Right ventricle myocardium superior (tissue), 1 donor: ENCODE results near the gene CPSF4. TPM values are rescaled to one million over a fixed set of nuclear protein-coding genes. Genes with fewer than 3 reads are reported as not detected.
"Not testable (repeated sequence)": the region's sequence is repeated elsewhere in the genome, so short reads cannot be mapped to it uniquely, and the experiment has no call there.

Experiments used
- ATAC-seq: fragments of 200-7000 bp; cut with Tn5 transposase; one replicate; pipeline ENCODE4 v1.9.1; 2020; ENCODE audit warnings: mild to moderate bottlenecking; ENCODE audit not compliant: poor library complexity
- DNase-seq: peaks from one replicate; pipeline ENCODE4 v3.0.0-alpha.2; 2020
- intact Hi-C: fragments of 100-400 bp; cut with DNase I; formaldehyde crosslinking; loops from one replicate; pipeline ENCODE4 v1.11.2; 2022
- total RNA-seq: library from RNA; stranded (reverse); fragmentation: NEBNext Ultra II Directional; extraction: Animal tissue kit (Norgen Biotek cat#: 25700); gene quantifications from one replicate; pipeline ENCODE4 v1.2.1, GENCODE V29; 2021
- donor health status: DM: no; HTN: yes; CAD: no; lungs with severe emphysema.

CPSF4 gene
- total RNA-seq, 1 donor from 2014 or later: 19.9 TPM

- DNase-seq (no peak), ATAC-seq (no peak)
- intact Hi-C loops: loop anchor here (5.0 kb wide), 1 partner anchor 33 kb away; the partner anchor contains the start of gene ARPC1B
These were observed 33.8 kb upstream of the CPSF4 start for GRCh38 chr7:99404977-99405320.

DNA sequence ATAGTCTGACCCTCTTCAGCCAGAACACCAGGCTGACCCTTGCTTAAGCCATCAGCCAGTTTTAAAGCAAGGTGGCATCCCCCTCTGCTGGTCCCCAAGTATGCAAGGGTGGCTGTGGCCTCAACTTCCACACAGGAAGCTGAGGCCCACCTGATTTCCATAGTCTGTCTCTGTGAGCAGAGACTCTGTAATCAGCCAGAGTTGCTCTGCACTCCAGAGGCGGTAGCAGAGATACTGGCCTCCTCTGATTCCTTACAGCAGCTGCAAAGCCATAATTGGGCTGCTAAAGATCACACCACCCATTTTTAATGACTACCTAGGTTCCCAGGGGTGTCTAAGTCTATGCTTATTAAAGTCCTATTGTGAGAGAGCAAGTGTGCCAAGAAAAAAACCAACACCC is 32.2 kb upstream of the CPSF4 start:
- DNase-seq: no peak
- intact Hi-C loops: loop anchor here (5.0 kb wide), 1 partner anchor 34 kb away; the partner anchor contains the start of gene ARPC1B
- ATAC-seq: no peak

GRCh38 chr7:99407872-99408378 is 30.8 kb upstream of the CPSF4 start:
- intact Hi-C loops: loop anchor here (5.0 kb wide), 1 partner anchor 36 kb away; the partner anchor contains the start of gene ARPC1B
- peak; percentile 69 for DNase-seq
- peak; percentile 18 for ATAC-seq

GRCh38 chr7:99408379-99409191 is 30.2 kb upstream of the CPSF4 start, which contains the start of the genes BUD31 and PDAP1:
TSS of gene BUD31 (plus strand) at chr7:99408969. CDS start at chr7:99411093, 2,124 bp downstream.
TSS of gene PDAP1 (minus strand) at chr7:99408597. CDS start at chr7:99408548, 49 bp downstream.
- intact Hi-C loops: loop anchor here (5.0 kb wide), 1 partner anchor 36 kb away; the partner anchor contains the start of gene ARPC1B

DNA sequence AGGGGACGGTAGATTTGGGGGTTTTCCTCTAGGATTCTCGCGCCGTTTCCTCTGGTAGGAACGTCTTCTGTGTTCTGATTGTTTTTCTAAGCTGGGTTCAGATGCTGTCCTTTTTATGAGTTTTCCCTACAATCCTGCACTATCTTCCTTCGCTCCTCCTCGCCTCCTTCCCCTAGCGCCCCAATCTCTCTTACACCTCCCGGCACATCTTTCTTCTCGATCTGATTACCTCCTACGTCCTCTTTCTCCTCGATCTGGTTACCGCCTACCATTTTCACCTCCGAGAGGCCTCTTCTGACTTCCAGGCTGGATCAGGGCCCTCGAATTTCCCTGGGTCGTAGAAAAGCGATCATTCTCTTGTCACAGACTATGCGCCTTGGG is 29.6 kb upstream of the CPSF4 start:
- intact Hi-C loops: loop anchor here (5.0 kb wide), 1 partner anchor 37 kb away; the partner anchor contains the start of gene ARPC1B
- DNase-seq: no peak
- no peak for ATAC-seq

More at GRCh38 chr7:99408379-99409191, 30.2 kb upstream of the CPSF4 start, which contains the start of the genes BUD31 and PDAP1:
- peak; percentile 97 for ATAC-seq
- DNase-seq: peak; percentile 96

- intact Hi-C loops: loop anchor here (5.0 kb wide), 1 partner anchor 38 kb away; the partner anchor contains the start of gene ARPC1B
- ATAC-seq: no peak
- DNase-seq: no peak
These were observed 28.9 kb upstream of the CPSF4 start for GRCh38 chr7:99409806-99410205.

- ATAC-seq (no peak), DNase-seq (no peak)
- intact Hi-C loops: no loop called here
These were observed 28.1 kb upstream of the CPSF4 start for GRCh38 chr7:99410635-99411034.

DNA sequence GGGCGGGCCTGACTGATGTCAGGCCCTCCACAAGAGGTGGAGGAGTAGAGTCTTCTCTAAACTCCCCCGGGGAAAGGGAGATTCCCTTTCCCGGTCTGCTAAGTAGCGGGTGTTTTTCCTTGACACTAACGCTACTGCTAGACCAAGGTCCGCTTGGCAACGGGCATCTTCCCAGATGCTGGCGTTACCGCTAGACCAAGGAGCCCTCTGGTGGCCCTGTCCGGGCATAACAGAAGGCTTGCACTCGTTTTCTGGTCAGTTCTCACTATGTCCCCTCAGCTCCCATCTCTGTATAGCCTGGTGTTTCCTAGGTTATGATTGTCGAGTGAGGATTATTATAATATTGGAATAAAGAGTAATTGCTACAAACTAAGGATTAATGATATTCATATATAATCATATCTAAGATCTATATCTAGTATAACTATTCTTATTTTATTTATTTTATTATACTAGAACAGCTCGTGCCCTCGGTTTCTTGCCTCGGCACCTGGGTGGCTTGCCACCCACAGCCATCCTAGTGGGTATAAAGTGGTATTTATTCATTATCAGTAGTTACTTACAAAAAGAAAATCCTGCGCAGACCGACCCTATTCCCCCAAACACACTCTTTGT is 23.1 kb upstream of the CPSF4 start:
- peak; percentile 79 for DNase-seq
- intact Hi-C loops, ATAC-seq: not testable (repeated sequence)

DNA sequence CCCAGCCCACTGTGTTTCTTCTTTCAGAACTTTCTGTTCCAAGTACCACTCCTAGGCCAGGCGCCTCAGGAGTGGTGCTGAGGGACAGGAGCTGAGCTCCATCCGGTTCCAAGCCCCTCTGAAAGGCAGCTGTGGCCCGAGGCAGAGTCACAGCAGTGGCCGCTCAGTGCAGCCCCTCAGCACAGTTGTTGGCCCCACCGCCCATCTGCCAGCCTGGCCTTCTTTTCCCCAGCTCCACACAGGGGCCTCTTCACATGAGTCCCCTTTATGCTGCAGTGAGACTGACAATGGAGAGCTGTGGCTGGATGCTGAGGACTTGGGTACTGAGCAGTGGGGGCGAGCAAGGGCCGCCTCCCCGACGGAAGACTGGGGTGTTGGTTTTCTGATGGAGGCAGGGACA is 20.5 kb upstream of the CPSF4 start:
- intact Hi-C loops: no loop called here
- DNase-seq: no peak
- ATAC-seq: no peak

DNA sequence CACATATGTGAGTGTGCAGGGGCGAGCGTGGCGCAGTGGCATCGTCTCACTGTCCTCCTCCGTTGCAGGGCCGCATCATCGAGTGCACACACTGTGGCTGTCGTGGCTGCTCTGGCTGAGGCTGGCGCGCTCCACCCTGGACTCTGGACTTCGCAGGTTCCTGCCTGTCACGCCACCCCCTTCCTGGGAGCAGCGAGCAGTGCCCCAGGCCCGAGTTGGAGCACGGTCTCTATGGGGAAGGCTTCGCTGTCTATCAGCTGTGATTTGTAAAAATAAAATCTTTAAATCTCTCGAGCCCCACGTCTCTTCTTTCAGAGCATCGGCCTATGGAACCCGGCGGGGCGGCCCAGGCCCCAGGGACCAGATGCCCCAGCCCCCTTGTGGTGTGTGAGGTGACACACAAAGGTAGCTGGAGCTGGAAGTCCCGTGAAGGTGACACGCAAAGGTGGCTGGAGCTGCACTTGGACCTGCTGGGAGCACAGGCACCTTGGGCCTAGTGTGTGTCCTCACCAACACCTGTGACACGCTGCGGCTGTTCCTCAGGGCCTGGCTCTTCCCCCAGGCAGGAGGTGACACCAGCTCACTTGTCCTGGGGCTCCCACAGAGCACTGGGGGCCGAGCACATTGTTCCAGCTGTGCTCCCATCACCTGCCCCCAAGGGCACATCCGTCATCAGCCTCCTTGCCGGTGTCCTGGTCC is 19.3 kb upstream of the CPSF4 start:
- ATAC-seq (no peak), DNase-seq (no peak)
- intact Hi-C loops: no loop called here

DNA sequence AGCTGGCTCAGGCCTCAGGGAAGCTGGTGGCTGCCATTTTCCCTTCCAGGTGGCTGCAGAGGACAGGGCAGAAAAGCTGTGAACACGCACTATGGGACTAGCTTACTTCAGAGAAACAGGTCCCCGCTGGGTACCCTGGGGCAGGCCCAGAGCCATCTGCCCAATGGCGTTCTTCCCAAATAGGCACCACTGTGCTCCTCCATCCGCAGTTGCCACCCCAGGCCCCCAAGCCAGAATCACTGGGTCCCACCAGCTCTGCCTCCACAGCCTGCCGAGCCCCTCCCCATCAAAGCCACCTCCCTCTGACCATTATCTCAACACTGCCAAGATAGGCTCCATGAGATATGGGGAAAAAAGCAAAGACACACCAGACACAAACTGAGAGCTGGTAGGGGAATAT is 18.5 kb upstream of the CPSF4 start:
- DNase-seq: no peak
- intact Hi-C loops: no loop called here
- no peak for ATAC-seq

DNA sequence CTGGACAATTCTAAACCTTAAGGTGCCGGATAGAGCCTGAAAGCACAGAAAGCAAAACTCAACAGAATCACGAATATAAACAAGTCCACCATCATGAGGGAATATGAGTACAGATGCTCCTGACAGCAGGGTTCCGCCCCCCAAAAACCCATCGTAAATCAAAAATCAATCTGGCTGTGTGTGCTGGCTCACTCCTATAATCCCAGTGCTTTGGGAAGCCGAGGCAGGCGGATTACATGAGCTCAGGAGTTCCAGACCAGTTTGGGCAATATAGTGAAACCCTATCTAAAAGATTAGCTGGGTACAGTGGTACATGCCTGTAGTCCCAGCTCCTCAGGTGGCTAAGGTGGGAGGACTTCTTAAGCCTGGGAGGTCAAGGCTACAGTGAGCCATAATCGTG is 17.8 kb upstream of the CPSF4 start:
- DNase-seq: no peak
- ATAC-seq: no peak
- intact Hi-C loops: no loop called here

DNA sequence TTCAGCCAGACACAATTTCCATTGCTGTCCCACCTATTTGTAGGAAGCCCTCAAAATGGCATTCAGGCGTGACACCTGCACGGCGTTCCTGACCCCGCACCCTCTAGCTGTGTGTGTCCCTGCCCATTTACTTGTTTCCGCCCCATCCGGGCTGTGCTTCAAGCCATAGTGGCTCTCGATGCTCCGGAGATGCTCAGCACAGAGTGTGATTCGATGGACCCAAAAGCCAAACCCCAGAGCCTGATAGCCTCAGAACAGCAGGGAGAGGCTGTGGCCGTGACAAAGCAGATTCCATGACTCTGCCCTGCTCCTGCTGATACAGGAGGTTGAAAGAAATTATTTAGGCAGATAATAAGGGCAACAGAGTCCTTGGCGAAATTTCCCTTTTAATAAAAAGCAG is 16.6 kb upstream of the CPSF4 start:
- intact Hi-C loops: no loop called here
- no peak for DNase-seq
- ATAC-seq: no peak

DNA sequence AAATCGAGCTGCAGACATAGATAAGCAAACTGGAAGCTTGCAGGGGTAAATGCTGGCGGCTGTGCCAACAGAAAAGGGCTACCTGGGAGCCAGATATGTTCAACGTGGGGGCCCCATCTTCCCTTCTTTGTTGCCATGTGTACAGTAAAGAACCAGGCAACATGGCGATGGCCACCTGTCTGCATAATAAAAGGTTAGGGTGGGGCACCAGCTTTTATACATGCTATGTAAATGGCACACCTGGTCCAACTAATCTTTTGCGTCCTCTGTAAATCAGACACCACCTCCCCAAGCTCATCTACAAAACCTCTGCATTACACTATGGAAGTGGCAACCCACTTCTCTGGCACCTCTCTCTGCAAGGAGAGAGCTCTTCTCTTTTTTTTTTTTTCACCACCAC is 16.1 kb upstream of the CPSF4 start:
- ATAC-seq (no peak), DNase-seq (no peak)
- intact Hi-C loops: no loop called here

GRCh38 chr7:99424932-99425730 is 13.6 kb upstream of the CPSF4 start:
- intact Hi-C loops: no loop called here
- no peak for ATAC-seq
- DNase-seq: no peak

DNA sequence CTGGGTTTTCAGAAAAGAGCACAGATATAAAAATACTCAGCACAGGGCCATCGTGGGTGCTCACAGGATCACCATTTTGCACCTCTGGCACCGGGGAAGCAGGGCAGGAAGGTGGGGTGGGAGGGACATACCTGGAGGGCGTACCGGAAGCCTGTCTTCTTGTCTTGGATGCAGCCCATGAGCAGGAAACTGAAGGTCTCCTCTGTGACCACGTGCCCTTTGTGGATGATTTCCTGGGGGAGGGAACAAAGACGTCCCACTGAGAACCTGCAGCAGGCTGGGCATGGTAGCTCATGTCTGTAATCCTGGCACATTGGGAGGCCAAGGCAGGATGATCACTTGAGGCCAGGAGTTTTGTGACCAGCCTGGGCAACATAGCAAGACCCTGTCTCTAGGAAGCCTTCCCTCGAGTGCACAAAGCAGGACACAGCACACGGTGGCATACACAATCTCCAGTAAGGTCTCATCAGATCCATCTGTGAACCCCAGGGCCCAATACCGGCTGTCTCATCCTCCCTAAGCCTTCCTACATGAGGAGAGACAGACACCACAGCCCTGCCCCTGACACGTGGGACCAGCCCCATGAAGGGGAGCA is 9.7 kb upstream of the CPSF4 start:
- ATAC-seq (no peak), DNase-seq (no peak)
- intact Hi-C loops: no loop called here

DNA sequence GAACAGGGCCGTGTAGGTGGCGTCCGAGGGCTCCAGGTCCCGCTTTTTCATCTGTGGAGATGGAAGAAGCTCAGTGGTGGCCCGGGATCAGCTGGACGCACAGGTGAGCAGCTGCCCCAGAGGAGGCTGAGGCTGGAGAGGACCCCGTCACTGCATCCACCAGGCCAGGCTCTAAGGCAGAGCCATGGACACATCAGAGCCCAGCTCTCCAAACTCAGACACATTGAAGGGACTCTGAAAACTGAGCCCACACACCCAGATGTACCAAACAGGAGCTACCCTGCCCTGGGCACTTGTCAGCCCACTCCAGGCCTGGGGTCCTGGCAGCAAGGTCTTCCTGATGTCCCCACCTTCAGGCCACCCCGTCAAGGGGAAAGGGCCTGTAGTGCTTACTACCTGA is 9.0 kb upstream of the CPSF4 start:
- no peak for ATAC-seq
- intact Hi-C loops: no loop called here
- no peak for DNase-seq
